Measurements from ENCODE around the gene RNASEH2A.

Gene RNASEH2A

DNA sequence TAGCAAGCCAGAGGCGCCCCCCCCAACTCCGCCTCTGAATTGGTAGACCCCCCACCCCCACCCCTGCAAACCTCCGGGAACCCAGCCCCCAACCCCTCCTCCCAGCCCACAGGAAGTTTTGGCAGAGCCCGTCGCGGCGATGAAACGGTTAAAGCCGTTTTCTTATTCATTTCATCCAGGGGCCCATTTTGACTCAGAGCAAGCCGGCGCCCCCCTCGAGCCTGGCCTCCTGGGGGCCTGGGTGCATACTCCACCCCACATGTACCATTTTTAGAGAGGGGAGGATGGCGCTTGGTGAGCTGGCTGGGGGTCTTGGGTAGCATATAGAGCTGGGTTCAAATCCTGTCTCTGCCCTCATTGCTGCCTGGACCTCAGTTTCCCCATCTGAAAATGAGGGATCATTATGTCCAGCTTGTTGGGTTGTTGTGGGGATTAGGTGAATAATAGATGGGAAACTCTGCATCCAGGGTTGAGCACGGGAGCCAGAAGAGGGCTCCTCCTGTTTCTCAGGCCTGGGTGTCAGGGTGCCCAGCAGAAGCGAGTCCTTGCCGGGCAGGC, 23.0 kb upstream of the RNASEH2A start:
- no peak for DNase-seq

GRCh38 chr19:12783849-12784393, 22.5 kb upstream of the RNASEH2A start:
- DNase-seq, result no peak

- DNase-seq, result no peak
Observed at GRCh38 chr19:12784394-12784870, 22.0 kb upstream of the RNASEH2A start.

GRCh38 chr19:12784871-12785430, 21.4 kb upstream of the RNASEH2A start:
- no peak for DNase-seq

- no peak for DNase-seq
Observed at GRCh38 chr19:12785431-12786031, 20.9 kb upstream of the RNASEH2A start.

DNA sequence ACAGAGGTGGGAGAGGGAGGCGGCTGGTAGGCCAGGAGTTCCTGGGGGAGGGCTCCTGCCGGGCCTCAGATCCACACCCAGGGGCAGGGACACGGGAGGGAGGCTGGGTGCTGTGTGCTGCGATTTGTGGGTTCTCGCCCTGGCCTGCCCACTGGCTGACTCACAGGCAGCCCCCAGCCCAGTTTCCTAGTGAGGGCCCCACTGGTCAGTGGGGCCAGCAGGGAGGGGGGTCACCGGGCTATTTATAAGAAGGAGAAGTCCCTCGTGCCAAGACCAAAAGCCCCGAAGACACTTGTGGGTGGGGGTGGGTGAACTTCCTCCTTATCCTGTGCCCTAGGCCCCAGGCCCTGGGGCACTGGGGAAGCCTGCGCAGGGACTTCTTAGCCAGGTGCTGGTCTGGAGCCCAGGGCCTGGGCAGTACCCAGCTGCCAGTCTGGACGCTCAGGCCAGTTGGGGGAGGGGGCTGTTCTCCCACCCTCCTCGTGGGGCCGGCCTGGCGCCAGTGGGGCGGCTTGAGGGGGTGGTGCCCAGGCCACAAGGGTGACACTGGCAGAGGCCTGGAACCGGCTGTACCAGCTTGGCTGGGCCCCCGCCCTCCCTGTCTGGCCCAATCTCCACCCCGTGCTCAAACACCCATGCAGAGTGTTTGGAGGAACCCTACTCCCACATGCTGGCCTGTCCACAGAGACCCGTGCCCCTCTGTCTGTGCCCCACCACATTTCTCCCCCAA, 20.1 kb upstream of the RNASEH2A start:
- no peak for DNase-seq

GRCh38 chr19:12786952-12787351, 19.4 kb upstream of the RNASEH2A start:
- no peak for DNase-seq

DNA sequence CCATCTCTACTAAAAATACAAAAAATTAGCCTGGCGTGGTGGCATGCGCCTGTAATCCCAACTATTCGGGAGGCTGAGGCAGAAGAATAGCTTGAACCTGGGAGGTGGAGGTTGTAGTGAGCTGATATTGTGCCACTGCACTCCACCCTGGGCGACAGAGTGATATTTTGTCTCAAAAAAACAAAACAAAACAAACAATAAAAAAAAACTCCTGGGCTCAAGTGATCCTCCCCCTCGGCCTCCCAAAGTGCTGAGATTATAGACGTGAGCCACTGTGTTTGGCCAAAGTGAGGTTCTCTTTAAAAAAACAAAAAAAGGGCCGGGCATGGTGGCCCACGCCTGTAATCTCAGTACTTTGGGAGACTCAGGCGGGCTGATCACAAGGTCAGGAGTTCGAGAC, 18.9 kb upstream of the RNASEH2A start:
- DNase-seq, result no peak

DNA sequence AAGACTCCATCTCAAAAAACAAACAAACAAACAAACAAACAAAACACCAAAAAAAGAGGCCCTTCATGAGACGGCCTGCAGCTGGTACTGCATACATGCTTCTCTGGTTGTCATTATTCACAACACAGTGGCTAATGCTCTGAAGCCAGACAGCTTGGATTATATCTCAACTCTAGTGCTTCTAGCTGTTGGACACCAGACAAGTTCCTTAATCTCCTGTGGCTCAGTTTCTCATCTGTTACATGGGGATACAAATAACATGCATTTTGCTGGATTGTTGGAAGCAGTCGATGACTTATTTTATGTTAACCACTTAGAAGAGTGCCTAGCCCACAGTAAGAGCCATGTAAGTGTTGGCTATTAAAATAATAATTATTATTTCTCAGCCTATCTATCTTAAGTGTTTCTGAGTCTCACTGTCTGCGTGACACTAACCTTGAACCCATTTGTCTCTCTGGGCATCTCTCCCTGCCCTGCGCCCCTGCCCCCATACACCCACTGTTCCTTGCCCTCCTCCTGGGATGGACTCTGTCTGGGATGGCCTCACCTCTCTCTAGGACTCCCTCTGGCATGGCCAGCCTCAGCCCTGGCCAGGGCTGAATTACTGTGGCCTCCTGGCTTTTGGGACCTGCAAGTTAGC, 18.2 kb upstream of the RNASEH2A start:
- no peak for DNase-seq

GRCh38 chr19:12788682-12789097, 17.7 kb upstream of the RNASEH2A start:
- peak; percentile 30 for DNase-seq

DNA sequence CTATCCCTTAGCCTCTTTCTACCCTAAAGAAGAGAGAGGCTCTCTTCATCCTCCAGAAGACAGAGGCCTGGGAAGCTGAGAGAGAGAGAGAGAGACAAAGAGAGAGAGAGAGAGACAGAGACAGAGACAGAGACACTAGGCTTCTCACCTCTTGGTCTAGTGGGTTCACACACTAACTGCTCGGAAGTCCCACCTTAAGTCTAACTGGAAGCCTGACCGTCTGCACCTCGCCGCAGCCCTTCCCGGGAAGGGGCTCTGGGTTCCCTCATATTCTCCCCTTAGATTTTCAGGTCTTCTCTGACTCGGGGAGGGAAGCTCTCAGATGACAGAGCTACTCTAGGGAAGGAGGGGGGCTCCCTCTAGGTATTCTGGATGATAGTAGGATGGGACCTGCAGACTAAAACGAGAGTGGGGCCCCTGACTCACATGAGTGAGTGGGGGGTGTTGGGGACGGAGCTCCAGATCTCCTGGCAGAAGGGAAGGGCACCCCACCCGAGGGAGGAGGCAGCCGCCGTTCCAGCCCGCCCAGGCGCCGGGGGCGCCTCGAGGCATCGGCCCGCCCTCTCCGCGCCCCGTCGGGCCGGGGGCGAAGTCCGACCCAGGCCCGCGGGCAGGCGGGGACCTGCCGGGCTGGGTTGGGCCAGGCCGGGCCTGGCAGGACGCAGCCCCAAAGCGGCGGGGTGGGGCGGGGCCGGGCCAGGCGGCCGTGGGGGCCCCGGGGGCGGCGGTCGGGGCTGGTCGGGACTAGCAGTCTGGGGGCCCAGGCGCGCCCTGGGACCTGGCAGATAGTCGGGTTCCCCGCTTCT, 17.1 kb upstream of the RNASEH2A start:
- DNase-seq, result peak; percentile 11

DNA sequence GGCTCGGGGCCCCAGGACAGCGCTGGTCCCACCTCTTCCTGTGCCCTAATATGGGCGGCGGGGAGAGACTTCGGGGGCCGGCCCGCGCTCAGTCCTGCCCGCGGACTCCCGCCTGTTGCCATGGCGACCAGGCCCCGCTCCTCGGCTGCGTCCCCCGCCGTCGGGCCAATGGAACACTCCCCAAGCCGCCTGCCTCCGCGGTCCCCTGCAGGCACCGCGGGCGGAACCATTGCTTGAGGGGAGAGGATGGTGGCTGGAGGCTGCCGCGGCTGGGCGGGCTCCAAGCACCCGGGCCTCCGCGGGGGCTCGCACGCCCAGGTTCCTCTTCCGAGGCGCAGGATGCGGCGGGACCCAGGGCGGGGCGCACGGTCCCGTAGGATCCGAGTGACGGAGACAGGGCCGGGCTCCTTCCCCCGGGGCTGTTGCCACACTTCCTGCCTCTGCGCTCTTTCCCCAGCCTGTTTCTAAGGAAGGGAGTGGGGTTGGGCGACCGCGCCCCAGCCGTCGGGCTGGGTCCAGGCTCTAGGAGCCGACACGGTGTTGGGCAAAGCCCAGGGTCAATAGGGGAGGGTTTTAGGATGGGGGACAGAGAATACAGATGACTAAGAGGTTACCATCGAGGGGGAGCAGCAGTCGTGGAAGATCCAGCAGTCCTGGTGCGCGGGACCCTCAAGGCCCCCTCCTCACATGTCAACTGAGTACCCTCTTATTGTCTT, 16.3 kb upstream of the RNASEH2A start:
- DNase-seq, result peak; percentile 91

- DNase-seq, result no peak
Observed at GRCh38 chr19:12790628-12791344, 15.6 kb upstream of the RNASEH2A start.

GRCh38 chr19:12791345-12792050, 14.9 kb upstream of the RNASEH2A start, which contains the start of gene JUNB:
Gene JUNB, plus strand, starts transcription at chr19:12791486. Its CDS starts 286 bp downstream, at chr19:12791772.
- DNase-seq, result peak; percentile 79

GRCh38 chr19:12792051-12792852, 14.1 kb upstream of the RNASEH2A start:
- DNase-seq, result no peak

DNA sequence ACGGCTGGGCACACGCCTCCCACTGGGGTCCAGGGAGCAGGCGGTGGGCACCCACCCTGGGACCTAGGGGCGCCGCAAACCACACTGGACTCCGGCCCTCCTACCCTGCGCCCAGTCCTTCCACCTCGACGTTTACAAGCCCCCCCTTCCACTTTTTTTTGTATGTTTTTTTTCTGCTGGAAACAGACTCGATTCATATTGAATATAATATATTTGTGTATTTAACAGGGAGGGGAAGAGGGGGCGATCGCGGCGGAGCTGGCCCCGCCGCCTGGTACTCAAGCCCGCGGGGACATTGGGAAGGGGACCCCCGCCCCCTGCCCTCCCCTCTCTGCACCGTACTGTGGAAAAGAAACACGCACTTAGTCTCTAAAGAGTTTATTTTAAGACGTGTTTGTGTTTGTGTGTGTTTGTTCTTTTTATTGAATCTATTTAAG, 13.5 kb upstream of the RNASEH2A start:
- no peak for DNase-seq

DNA sequence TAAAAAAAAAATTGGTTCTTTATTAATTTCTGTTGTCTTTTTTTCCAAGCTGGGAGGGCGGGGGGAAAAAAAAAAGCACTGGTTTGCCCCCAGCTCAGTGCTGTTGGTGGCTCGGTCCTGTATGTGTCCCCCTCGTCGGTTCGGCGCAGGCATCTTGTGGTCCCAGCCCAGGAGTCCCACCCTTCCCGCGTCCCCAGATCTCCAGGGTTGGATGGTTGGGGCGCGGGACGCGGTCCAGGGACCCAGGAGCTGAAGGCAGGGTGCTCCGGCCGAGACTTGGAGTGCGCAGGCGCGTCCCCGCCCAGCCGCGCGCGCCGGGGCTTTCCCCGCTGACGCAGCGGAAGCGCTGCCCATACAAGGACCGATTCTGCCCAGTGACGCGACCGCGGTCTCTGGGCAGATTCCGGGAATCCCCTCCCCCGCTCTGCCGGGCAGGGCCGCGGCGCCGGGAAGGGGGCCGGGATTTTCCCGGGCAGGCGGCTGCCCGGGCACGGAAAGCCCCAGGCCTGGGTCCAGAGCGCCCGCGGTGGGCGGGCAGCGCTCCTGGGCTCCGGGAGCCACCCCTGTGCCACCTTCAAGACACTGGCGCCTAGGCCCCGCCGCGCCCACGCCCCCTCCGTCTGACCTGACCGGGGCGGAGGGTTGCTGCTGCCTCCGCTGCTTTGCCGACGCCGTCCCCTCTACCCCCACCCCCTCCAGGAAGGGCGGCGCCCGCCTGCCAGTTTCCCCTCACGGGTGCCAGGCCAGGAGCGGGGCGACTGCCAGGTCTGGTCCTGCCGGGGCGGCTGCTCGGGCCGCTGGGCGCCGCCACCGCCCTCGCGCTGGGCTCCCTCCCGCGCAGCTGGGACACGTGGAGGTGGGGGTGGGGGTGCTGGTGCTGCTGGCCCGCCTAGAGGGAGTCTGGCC, 12.8 kb upstream of the RNASEH2A start:
- DNase-seq, result peak; percentile 92
